Prostate gland (tissue), 2 donors: ENCODE results near the gene CASP8. TPM values are rescaled to one million over a fixed set of nuclear protein-coding genes. Genes with fewer than 3 reads are reported as not detected.

Source experiments
- DNase-seq: peaks from one replicate; pipeline ENCODE4 v3.0.0-alpha.2; 2019; ENCODE audit warnings: low spot score
- H3K27ac ChIP-seq, 2 donors: fragments of 200-600 bp; sonication (generic); 2 replicates each; pipeline ENCODE4 v1.5.1; 2017 to 2019
- H3K27me3 ChIP-seq: fragments of 200-600 bp; sonication (generic); replicated peaks from 2 replicates; pipeline ENCODE4 v1.5.1; 2019; ENCODE audit not compliant: insufficient read depth
- H3K36me3 ChIP-seq, 2 donors: fragments of 200-600 bp; sonication (generic); 1 replicate in 1 of 2; 2 replicates in 1 of 2; pipeline versions ENCODE4 v1.5.1 to v1.8.1; 2017 to 2019
- H3K4me1 ChIP-seq: fragments of 200-600 bp; sonication (generic); replicated peaks from 2 replicates; pipeline ENCODE4 v1.5.1; 2019
- H3K4me3 ChIP-seq, 2 donors: fragments of 200-600 bp; sonication (generic); 2 replicates each; pipeline ENCODE4 v1.5.1; 2017 to 2019
- H3K9me3 ChIP-seq: fragments of 200-600 bp; sonication (generic); 2 replicates; pipeline ENCODE4 v1.5.1; 2017
- CTCF ChIP-seq, 4 experiments: fragments of 200-600 bp in 2 of 4; fragments of 450-650 bp in 2 of 4; sonication (generic) in 2 of 4; IDR thresholded peaks; 1 replicate in 3 of 4; 2 replicates in 1 of 4; pipeline ENCODE4 v1.5.1; 2016 to 2019; ENCODE audit warnings: antibody characterized with exemption in 4 of 4, mild to moderate bottlenecking in 2 of 4, moderate library complexity in 2 of 4
- POLR2A ChIP-seq: fragments of 450-650 bp; IDR thresholded peaks from one replicate; pipeline ENCODE4 v1.6.1; 2016; ENCODE audit warnings: antibody characterized with exemption, mild to moderate bottlenecking
- POLR2AphosphoS5 ChIP-seq: sonication (generic); formaldehyde crosslinking; IDR thresholded peaks from one replicate; pipeline ENCODE4 v1.6.1; 2017; ENCODE audit warnings: antibody characterized with exemption
- WGBS: methylation state at CpG from one replicate; pipeline ENCODE4 v1.1.5; 2018; 5-methylcytosine and 5-hydroxymethylcytosine counted together
- intact Hi-C: fragments of 100-400 bp; cut with DNase I; formaldehyde crosslinking; loops from one replicate; pipeline ENCODE4 v1.14.2; 2022
- total RNA-seq, 2 donors: library from RNA; depleted of rRNA; stranded (reverse); fragments of >200 nt; gene quantifications; one replicate each; pipeline ENCODE4 v1.1.0, GENCODE V29; 2016

Gene CASP8
- total RNA-seq: 10 to 100 TPM in 1 of 2 donors, 1 to 10 TPM in 1; 10.0 to 16.9 TPM

- intact Hi-C loops: no loop called here
- Histone ChIP-seq H3K36me3 (no peaks in the 10 kb centered on the region), H3K27ac (peak within 1 kb of the TSS in 1 of 2 donors; percentile 3), H3K27me3 (no peaks in the 10 kb centered on the region), H3K4me1 (no peaks in the 10 kb centered on the region), H3K9me3 (no peaks in the 10 kb centered on the region), H3K4me3 (no peak within 1 kb of the TSS)
- no peak for DNase-seq
- TF ChIP-seq CTCF (IDR thresholded peaks at IDR 0.05): no peak
- TF ChIP-seq POLR2AphosphoS5: no peak
- TF ChIP-seq POLR2A: no peak
- WGBS: 79% methylated on average over 10 of the region's 10 CpGs
These were observed at the start of gene CASP8 for GRCh38 chr2:201260302-201260800. Gene CASP8, plus strand, starts transcription at chr2:201260536. Its CDS starts 5,951 bp downstream, at chr2:201266487.

- Histone ChIP-seq H3K27me3 (no peaks in the 10 kb centered on the region), H3K4me3 (no peak overlapping the region), H3K4me1 (no peaks in the 10 kb centered on the region), H3K9me3 (no peaks in the 10 kb centered on the region), H3K36me3 (no peaks in the 10 kb centered on the region), H3K27ac (no peak overlapping the region)
- 98% methylated on average over 4 of the region's 4 CpGs for WGBS
- no peak for DNase-seq
- intact Hi-C loops: no loop called here
- TF ChIP-seq POLR2A: no peak
- no peak for TF ChIP-seq POLR2AphosphoS5
These were observed 44.4 kb upstream of the CASP8 start for GRCh38 chr2:201215963-201216362.

- no peak for DNase-seq
- no peak overlapping the region for H3K4me3 ChIP-seq
- WGBS: 100% methylated on average over 1 of the region's 1 CpG
- no peaks in the 10 kb centered on the region for H3K9me3 ChIP-seq
- no peaks in the 10 kb centered on the region for H3K27me3 ChIP-seq
- H3K36me3 ChIP-seq: no peaks in the 10 kb centered on the region
- no peaks in the 10 kb centered on the region for H3K4me1 ChIP-seq
- H3K27ac ChIP-seq: no peak overlapping the region
- TF ChIP-seq POLR2AphosphoS5 (no peak), CTCF (IDR thresholded peaks at IDR 0.05) (no peak), POLR2A (no peak)
- intact Hi-C loops: no loop called here
These were observed 43.4 kb upstream of the CASP8 start for GRCh38 chr2:201216918-201217317.

GRCh38 chr2:201218780-201219179 is 41.6 kb upstream of the CASP8 start:
- Histone ChIP-seq H3K4me1 (no peaks in the 10 kb centered on the region), H3K27ac (no peak overlapping the region), H3K36me3 (no peaks in the 10 kb centered on the region), H3K9me3 (no peaks in the 10 kb centered on the region), H3K27me3 (no peaks in the 10 kb centered on the region), H3K4me3 (no peak overlapping the region)
- WGBS: 93% methylated on average over 6 of the region's 6 CpGs
- no peak for DNase-seq
- intact Hi-C loops: no loop called here
- TF ChIP-seq CTCF (IDR thresholded peaks at IDR 0.05) (no peak), POLR2AphosphoS5 (no peak), POLR2A (no peak)

- intact Hi-C loops: no loop called here
- no peaks in the 10 kb centered on the region for H3K9me3 ChIP-seq
- 70% methylated on average over 5 of the region's 5 CpGs for WGBS
These were observed 40.8 kb upstream of the CASP8 start for GRCh38 chr2:201219328-201220096.

More at GRCh38 chr2:201219328-201220096, 40.8 kb upstream of the CASP8 start:
- Histone ChIP-seq H3K4me1 (no peaks in the 10 kb centered on the region), H3K4me3 (no peak overlapping the region), H3K36me3 (no peaks in the 10 kb centered on the region), H3K27ac (peak overlapping the region; percentile 7 to 28), H3K27me3 (no peaks in the 10 kb centered on the region)
- TF ChIP-seq POLR2AphosphoS5 (no peak), CTCF (IDR thresholded peaks at IDR 0.05) (no peak), POLR2A (no peak)
- DNase-seq: no peak
